ENCODE data around the gene EID3. TPM values are rescaled to one million over a fixed set of nuclear protein-coding genes. Genes with fewer than 3 reads are reported as not detected.

The EID3 gene
- total and polyA plus RNA-seq, 4 donors = 0.17 to 6.4 (median 1.2) TPM

GRCh38 chr12:104272938-104273337, 30.6 kb upstream of the EID3 start:
- 92% methylated on average over 11 of the region's 11 CpGs for WGBS
- no peak overlapping the region for H3K9ac ChIP-seq (ENCODE audit: low read depth in 1 of 2, low read length in 2 of 2)
- H3K36me3 ChIP-seq (ENCODE audit: control insufficient read depth in 4 of 4, insufficient read depth in 3 of 4, low read depth in 1 of 4, low read length in 3 of 4) = no peaks in the 10 kb centered on the region
- no peaks in the 10 kb centered on the region for H3K27me3 ChIP-seq (ENCODE audit: control insufficient read depth in 4 of 4, insufficient read depth in 4 of 4, low read length in 3 of 4)
- H3K4me1 ChIP-seq (ENCODE audit: control insufficient read depth in 4 of 4, insufficient read depth in 4 of 4, low read length in 3 of 4) = no peaks in the 10 kb centered on the region
- TF ChIP-seq HNF4G (IDR thresholded peaks at IDR 0.05) = no peak
- no peak for TF ChIP-seq RXRA (IDR thresholded peaks at IDR 0.05)
- TF ChIP-seq NR2F2 (IDR thresholded peaks at IDR 0.05) = no peak
- no peak for TF ChIP-seq SP1 (IDR thresholded peaks at IDR 0.05)
- TF ChIP-seq CTCF (IDR thresholded peaks at IDR 0.05; ENCODE audit: low read depth, low read length, missing input control) = no peak
- TF ChIP-seq ZBTB33 (IDR thresholded peaks at IDR 0.05) = no peak
- H3K27ac ChIP-seq (ENCODE audit: low read depth in 1 of 2, low read length in 2 of 2) = no peak overlapping the region
- no peaks in the 10 kb centered on the region for H3K9me3 ChIP-seq (ENCODE audit: control insufficient read depth in 4 of 4, low read length in 3 of 4)
- no peak for DNase-seq (ENCODE audit: low spot score)
- H3K4me3 ChIP-seq (ENCODE audit: low read depth in 1 of 3, low read length in 3 of 3) = no peak overlapping the region

- 93% methylated on average over 11 of the region's 11 CpGs for WGBS
- TF ChIP-seq ATF3 (IDR thresholded peaks at IDR 0.05) = no peak
- TF ChIP-seq EGR1 (IDR thresholded peaks at IDR 0.05; ENCODE audit: low read depth in 2 of 2) = no peak
- no peak for TF ChIP-seq JUND (IDR thresholded peaks at IDR 0.05)
- no peak for TF ChIP-seq YY1 (IDR thresholded peaks at IDR 0.05)
- no peak for TF ChIP-seq HNF4A (conservative IDR thresholded peaks at IDR 0.05)
- no peak for TF ChIP-seq RXRA (IDR thresholded peaks at IDR 0.05)
- no peak for TF ChIP-seq NR2F2 (IDR thresholded peaks at IDR 0.05)
- Histone ChIP-seq H3K4me1 (ENCODE audit: control insufficient read depth in 4 of 4, insufficient read depth in 4 of 4, low read length in 3 of 4) (no peaks in the 10 kb centered on the region), H3K9ac (ENCODE audit: low read depth in 1 of 2, low read length in 2 of 2) (no peak overlapping the region), H3K27me3 (ENCODE audit: control insufficient read depth in 4 of 4, insufficient read depth in 4 of 4, low read length in 3 of 4) (no peaks in the 10 kb centered on the region), H3K27ac (ENCODE audit: low read depth in 1 of 2, low read length in 2 of 2) (no peak overlapping the region), H3K9me3 (ENCODE audit: control insufficient read depth in 4 of 4, low read length in 3 of 4) (no peaks in the 10 kb centered on the region), H3K36me3 (ENCODE audit: control insufficient read depth in 4 of 4, insufficient read depth in 3 of 4, low read depth in 1 of 4, low read length in 3 of 4) (no peaks in the 10 kb centered on the region), H3K4me3 (ENCODE audit: low read depth in 1 of 3, low read length in 3 of 3) (no peak overlapping the region)
- DNase-seq (ENCODE audit: low spot score) = no peak
These were observed 30.0 kb upstream of the EID3 start for GRCh38 chr12:104273503-104273902.

- no peak for DNase-seq (ENCODE audit: low spot score)
- no peak overlapping the region for H3K27ac ChIP-seq (ENCODE audit: low read depth in 1 of 2, low read length in 2 of 2)
- no peaks in the 10 kb centered on the region for H3K36me3 ChIP-seq (ENCODE audit: control insufficient read depth in 4 of 4, insufficient read depth in 3 of 4, low read depth in 1 of 4, low read length in 3 of 4)
- H3K27me3 ChIP-seq (ENCODE audit: control insufficient read depth in 4 of 4, insufficient read depth in 4 of 4, low read length in 3 of 4) = no peaks in the 10 kb centered on the region
- H3K9me3 ChIP-seq (ENCODE audit: control insufficient read depth in 4 of 4, low read length in 3 of 4) = no peaks in the 10 kb centered on the region
- WGBS = 98% methylated on average over 4 of the region's 4 CpGs
- H3K4me1 ChIP-seq (ENCODE audit: control insufficient read depth in 4 of 4, insufficient read depth in 4 of 4, low read length in 3 of 4) = no peaks in the 10 kb centered on the region
- no peak overlapping the region for H3K4me3 ChIP-seq (ENCODE audit: low read depth in 1 of 3, low read length in 3 of 3)
- H3K9ac ChIP-seq (ENCODE audit: low read depth in 1 of 2, low read length in 2 of 2) = no peak overlapping the region
- TF ChIP-seq JUND (IDR thresholded peaks at IDR 0.05) (no peak), REST (IDR thresholded peaks at IDR 0.05) (no peak), RAD21 (IDR thresholded peaks at IDR 0.05) (no peak), FOXA1 (IDR thresholded peaks at IDR 0.05) (no peak), FOXA2 (IDR thresholded peaks at IDR 0.05) (no peak), NR2F2 (IDR thresholded peaks at IDR 0.05) (no peak), YY1 (IDR thresholded peaks at IDR 0.05) (no peak), ZBTB33 (IDR thresholded peaks at IDR 0.05) (no peak), CTCF (IDR thresholded peaks at IDR 0.05; ENCODE audit: low read depth, low read length, missing input control) (no peak), EGR1 (IDR thresholded peaks at IDR 0.05; ENCODE audit: low read depth in 2 of 2) (no peak), HNF4A (conservative IDR thresholded peaks at IDR 0.05) (no peak), RXRA (IDR thresholded peaks at IDR 0.05) (no peak), GABPA (IDR thresholded peaks at IDR 0.05 in 1 of 2, conservative IDR thresholded peaks at IDR 0.05 in 1 of 2) (no peak)
These were observed 28.7 kb upstream of the EID3 start for GRCh38 chr12:104274811-104275210.

All from liver (tissue), 9 donors.